Common myeloid progenitor, CD34-positive (primary cell): Measurements from ENCODE around the gene BRINP2.

Source experiments
- CTCF ChIA-PET: fragments of 350-600 bp; sonication (Branson Sonifier 250); formaldehyde crosslinking; loops from one replicate; lab custom pipeline; 2021; ENCODE audit warnings: antibody characterized with exemption; lab: Charles Lee
- POLR2A ChIA-PET: fragments of 350-600 bp; sonication (Branson Sonifier 250); formaldehyde crosslinking; loops from one replicate; lab custom pipeline; 2021; ENCODE audit warnings: antibody characterized with exemption; lab: Charles Lee
- DNase-seq, 3 donors: peaks; one replicate each; pipeline versions ENCODE4 v3.0.0 to v3.0.0-alpha.2; 2013
- H3K27ac ChIP-seq, 2 experiments: 1 replicate in 1 of 2; 2 replicates in 1 of 2; pipeline ENCODE4 v1.7.0; 2013; ENCODE audit warnings: inconsistent platforms in 2 of 2, low read length in 2 of 2, mild to moderate bottlenecking in 2 of 2, low read depth in 1 of 2, moderate library complexity in 1 of 2; ENCODE audit not compliant: severe bottlenecking in 2 of 2, insufficient read depth in 1 of 2, poor library complexity in 1 of 2
- H3K27me3 ChIP-seq, 5 experiments: replicated peaks in 2 of 5; 1 replicate in 3 of 5; 2 replicates in 2 of 5; pipeline versions ENCODE4 v1.6.1 to v1.7.0; 2013; ENCODE audit warnings: low read length in 4 of 5, mild to moderate bottlenecking in 2 of 5, moderate library complexity in 2 of 5, inconsistent platforms in 1 of 5; ENCODE audit not compliant: insufficient read depth in 5 of 5, control insufficient read depth in 4 of 5
- H3K36me3 ChIP-seq, 4 experiments: 1 replicate in 2 of 4; 2 replicates in 2 of 4; pipeline versions ENCODE4 v1.6.1 to v1.7.0; 2013; ENCODE audit warnings: low read length in 3 of 4, control low read depth in 1 of 4, mild to moderate bottlenecking in 1 of 4; ENCODE audit not compliant: control insufficient read depth in 4 of 4, insufficient read depth in 4 of 4
- H3K4me1 ChIP-seq, 4 experiments: 1 replicate in 3 of 4; 2 replicates in 1 of 4; pipeline versions ENCODE4 v1.6.1 to v1.7.1; 2013; ENCODE audit warnings: low read length in 3 of 4, mild to moderate bottlenecking in 3 of 4, control low read depth in 1 of 4, inconsistent platforms in 1 of 4, moderate library complexity in 1 of 4; ENCODE audit not compliant: control insufficient read depth in 4 of 4, insufficient read depth in 4 of 4; ENCODE audit errors: control extremely low read depth in 1 of 4
- H3K4me3 ChIP-seq, 7 experiments: 1 replicate in 4 of 7; 2 replicates in 3 of 7; pipeline versions ENCODE4 v1.5.1 to v1.7.0; 2013; ENCODE audit warnings: mild to moderate bottlenecking in 7 of 7, low read length in 6 of 7, moderate library complexity in 6 of 7, inconsistent platforms in 2 of 7, low read depth in 2 of 7, control low read depth in 1 of 7; ENCODE audit not compliant: insufficient read depth in 4 of 7, control insufficient read depth in 1 of 7; ENCODE audit errors: extremely low read depth in 1 of 7
- H3K9me3 ChIP-seq, 5 experiments: 1 replicate in 4 of 5; 2 replicates in 1 of 5; pipeline versions ENCODE4 v1.6.1 to v1.7.1; 2013; ENCODE audit warnings: low read length in 4 of 5, mild to moderate bottlenecking in 2 of 5, inconsistent platforms in 1 of 5, low read depth in 1 of 5, moderate library complexity in 1 of 5; ENCODE audit not compliant: control insufficient read depth in 4 of 5, insufficient read depth in 2 of 5; ENCODE audit errors: control extremely low read depth in 1 of 5
- WGBS: methylation state at CpG from one replicate; pipeline ENCODE4 v1.1.5; 2013; ENCODE audit not compliant: insufficient coverage; 5-methylcytosine and 5-hydroxymethylcytosine counted together

Gene BRINP2

DNA sequence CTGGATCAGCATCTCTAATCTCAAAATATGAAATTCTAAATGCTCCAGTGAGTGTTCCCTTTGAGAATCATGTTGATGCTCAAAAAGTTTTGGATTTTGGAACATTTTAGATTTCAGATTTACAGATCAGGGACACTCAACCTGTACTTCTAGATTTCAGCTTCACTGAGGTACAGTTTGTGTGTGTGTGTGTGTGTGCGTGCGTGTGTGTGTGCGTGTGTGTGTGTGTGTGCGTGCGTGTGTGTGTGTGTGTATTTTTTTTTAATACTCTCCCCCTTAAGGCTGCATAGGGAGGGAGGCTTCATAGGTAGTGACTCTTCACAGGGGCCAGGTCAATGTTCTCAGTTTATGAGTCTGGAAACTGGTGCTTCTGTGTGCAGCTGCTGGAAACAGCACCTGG lies 77.5 kb downstream of the BRINP2 start:
- Histone ChIP-seq H3K36me3 (no peaks in the 10 kb centered on the region), H3K27ac (no peak overlapping the region), H3K27me3 (no peaks in the 10 kb centered on the region), H3K4me1 (no peaks in the 10 kb centered on the region), H3K9me3 (no peaks in the 10 kb centered on the region), H3K4me3 (no peak overlapping the region)
- no CpG with 5 or more reads among the region's 5 CpGs for WGBS
- ChIA-PET CTCF (no interaction called here), POLR2A (no interaction called here)
- DNase-seq = no peak

DNA sequence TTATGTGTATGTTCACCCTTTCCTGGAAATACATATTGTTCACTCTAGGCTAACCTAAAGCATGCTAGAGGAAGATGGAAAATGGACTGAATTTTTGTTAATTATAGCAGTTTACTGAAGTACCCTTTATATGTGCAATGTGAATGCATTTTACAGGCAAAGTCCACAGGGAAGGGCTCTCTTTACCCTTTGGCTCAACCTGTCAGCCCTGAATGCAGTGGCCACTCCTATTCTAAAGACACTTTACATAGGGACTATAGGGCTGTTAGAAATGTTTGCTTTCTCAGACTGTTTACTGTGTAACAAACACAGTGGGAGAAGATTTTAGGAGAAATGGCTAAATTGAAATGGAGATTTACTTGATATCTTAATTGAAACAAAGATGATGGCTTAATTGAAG lies 78.5 kb downstream of the BRINP2 start:
- Histone ChIP-seq H3K9me3 (no peaks in the 10 kb centered on the region), H3K4me1 (no peaks in the 10 kb centered on the region), H3K4me3 (no peak overlapping the region), H3K27me3 (no peaks in the 10 kb centered on the region), H3K27ac (no peak overlapping the region), H3K36me3 (no peaks in the 10 kb centered on the region)
- no peak for DNase-seq
- POLR2A ChIA-PET = no interaction called here
- CTCF ChIA-PET = no interaction called here

DNA sequence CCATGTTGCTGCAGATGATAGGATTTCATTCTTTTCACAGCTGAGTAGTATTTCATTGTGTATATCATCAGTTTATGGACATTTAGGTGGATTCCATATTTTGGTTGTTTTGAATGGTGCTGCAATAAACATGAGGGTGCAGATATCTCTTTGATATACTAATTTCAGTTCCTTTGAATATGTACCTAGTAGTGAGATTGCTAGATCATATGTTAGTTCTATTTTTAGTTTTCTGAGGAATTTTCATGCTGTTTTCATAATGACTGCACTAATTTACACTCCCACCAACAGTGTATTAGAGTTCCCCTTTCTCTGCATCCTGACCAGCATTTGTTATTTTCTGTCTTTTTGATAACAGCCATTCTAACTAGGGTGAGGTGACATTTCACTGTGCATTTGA lies 82.1 kb downstream of the BRINP2 start:
- Histone ChIP-seq H3K27ac (no peak overlapping the region), H3K27me3 (no peaks in the 10 kb centered on the region), H3K4me3 (no peak overlapping the region), H3K36me3 (no peaks in the 10 kb centered on the region), H3K9me3 (no peaks in the 10 kb centered on the region), H3K4me1 (no peaks in the 10 kb centered on the region)
- CTCF ChIA-PET = no interaction called here
- POLR2A ChIA-PET = interaction anchor here (0.7 kb wide), 1 partner anchor 427 kb away, joined by 3 read pairs; no protein-coding TSS in a partner anchor
- no peak for DNase-seq

DNA sequence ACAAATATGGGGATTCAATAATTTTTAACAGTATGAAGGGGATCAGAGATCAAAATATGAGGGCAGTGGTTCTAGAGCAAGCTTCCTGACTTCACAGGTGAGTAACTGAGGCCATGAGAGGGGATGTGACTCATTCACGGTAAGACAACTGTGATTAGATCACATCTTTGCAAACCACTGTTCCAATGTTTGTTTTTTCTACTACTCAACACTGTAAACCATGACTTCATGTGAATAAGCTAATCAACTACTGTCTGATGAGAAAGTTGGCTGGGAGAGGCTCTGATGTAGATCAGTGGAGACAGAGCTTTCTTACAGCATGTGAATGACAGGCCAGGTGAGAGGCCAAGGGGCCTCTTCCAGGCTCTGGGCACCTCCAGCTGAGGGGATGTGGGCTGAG lies 84.7 kb downstream of the BRINP2 start:
- ChIA-PET CTCF (interaction anchor here (1.3 kb wide), 1 partner anchor 10 kb away, joined by 5 read pairs; no protein-coding TSS in a partner anchor), POLR2A (no interaction called here)
- Histone ChIP-seq H3K27me3 (no peaks in the 10 kb centered on the region), H3K9me3 (no peaks in the 10 kb centered on the region), H3K36me3 (no peaks in the 10 kb centered on the region), H3K4me1 (no peaks in the 10 kb centered on the region), H3K27ac (no peak overlapping the region), H3K4me3 (no peak overlapping the region)
- WGBS = no CpG with 5 or more reads among the region's 1 CpG
- no peak for DNase-seq

DNA sequence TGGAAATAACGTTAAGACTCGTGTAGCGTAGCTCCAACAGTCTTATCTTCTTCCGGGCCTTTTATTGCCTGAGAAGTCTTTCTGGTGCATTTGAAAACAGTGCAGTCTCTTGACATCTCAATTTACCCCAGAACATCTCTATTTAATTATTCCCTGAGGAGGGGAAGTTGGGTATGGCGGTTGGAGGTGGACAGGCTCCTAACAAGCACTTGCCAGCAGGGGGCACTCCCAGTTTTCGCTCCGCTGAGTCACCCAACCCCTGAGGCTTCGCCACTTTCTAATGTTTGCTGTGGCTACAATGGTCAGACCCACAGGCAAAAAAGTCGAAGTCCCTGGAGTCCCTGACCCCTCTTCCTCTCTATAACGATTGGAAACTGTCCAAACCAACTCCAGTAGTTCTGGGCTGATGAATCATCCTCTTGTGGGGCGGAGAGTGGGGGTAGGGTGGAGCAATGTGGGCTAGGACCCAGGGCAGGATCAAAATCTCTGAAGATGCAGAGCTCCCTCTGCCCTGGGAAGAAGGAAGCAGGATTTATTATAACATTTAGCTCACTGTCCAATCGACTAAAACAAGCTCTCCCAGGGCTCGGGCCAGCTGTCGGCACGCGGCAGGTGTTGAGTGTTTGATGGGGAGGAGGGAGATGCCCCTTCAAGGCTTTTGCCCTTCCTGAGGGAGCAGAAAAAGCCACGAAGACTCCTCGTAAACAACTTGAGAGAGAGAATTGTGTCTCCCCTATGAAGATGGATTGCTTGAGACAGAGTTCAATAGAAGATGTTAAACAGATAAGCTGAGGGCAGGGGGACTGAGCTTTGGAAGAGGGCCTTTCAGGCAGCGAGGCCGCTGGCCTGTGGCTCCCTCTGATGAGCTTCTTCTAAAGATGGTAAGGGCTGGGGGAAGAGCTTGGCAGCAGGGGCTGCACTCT lies 85.7 kb downstream of the BRINP2 start:
- CTCF ChIA-PET = interaction anchor here (1.4 kb wide), 1 partner anchor 689 kb away, joined by 4 read pairs; no protein-coding TSS in a partner anchor
- WGBS = 53% methylated on average over 17 of the region's 20 CpGs
- H3K4me1 ChIP-seq = no peaks in the 10 kb centered on the region

DNA sequence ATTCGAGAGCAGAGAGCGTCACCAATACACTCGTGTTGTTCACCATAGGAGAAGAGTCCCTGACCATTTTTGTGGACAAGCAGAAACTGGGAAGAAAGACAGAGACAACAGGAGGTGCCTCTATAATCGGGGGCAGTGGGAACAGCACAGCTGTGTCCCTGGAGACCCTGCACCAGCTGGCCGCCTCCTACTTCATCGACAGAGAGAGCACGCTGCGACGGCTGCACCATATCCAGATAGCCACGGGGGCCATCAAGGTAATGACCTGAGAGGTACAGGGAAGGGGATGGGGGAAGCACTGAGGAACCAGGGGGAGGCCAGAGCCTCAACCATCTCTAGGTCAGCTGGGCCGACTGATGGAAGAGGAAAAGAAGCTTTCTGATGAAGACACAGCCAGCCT lies 86.4 kb downstream of the BRINP2 start:
- Histone ChIP-seq H3K4me3 (no peak overlapping the region), H3K4me1 (no peaks in the 10 kb centered on the region), H3K27ac (no peak overlapping the region), H3K9me3 (no peaks in the 10 kb centered on the region), H3K27me3 (no peaks in the 10 kb centered on the region), H3K36me3 (no peaks in the 10 kb centered on the region)
- 90% methylated on average over 7 of the region's 11 CpGs for WGBS
- ChIA-PET POLR2A (interaction anchor here (0.6 kb wide), 1 partner anchor 230 kb away, joined by 3 read pairs; no protein-coding TSS in a partner anchor), CTCF (interaction anchor here (1.4 kb wide), 1 partner anchor 688 kb away, joined by 4 read pairs; no protein-coding TSS in a partner anchor)
- no peak for DNase-seq

More for the DNA sequence above, 85.7 kb downstream of the BRINP2 start:
- POLR2A ChIA-PET = interaction anchor here (0.6 kb wide), 1 partner anchor 229 kb away, joined by 3 read pairs; no protein-coding TSS in a partner anchor
- no peaks in the 10 kb centered on the region for H3K9me3 ChIP-seq
- no peaks in the 10 kb centered on the region for H3K27me3 ChIP-seq
- H3K27ac ChIP-seq = no peak overlapping the region
- H3K4me3 ChIP-seq = no peak overlapping the region
- DNase-seq = peak in 2 of 3 donors; percentile 6 to 19
- no peaks in the 10 kb centered on the region for H3K36me3 ChIP-seq

DNA sequence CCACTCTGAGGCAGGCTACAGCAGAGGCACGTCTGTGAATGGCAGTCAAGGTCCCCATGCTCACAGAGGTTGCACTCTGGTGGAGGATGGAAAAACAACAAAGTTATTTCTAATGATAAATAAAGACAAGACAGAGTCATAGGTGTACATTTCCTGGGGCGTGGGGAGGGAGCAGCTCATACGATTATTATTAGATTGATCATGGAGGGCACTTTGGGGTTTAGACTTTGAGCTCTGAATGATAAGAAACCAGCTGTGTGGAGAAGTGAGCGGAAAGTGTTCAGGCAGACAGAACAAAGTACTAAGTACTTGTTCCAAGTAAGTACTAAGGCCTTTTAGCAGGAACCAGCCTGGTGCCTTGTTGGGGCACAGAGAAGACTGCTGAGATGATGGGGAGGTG lies 86.8 kb downstream of the BRINP2 start:
- Histone ChIP-seq H3K4me3 (no peak overlapping the region), H3K4me1 (no peaks in the 10 kb centered on the region), H3K9me3 (no peaks in the 10 kb centered on the region), H3K27me3 (no peaks in the 10 kb centered on the region), H3K27ac (no peak overlapping the region), H3K36me3 (no peaks in the 10 kb centered on the region)
- DNase-seq = no peak
- WGBS = 89% methylated on average over 3 of the region's 4 CpGs
- ChIA-PET POLR2A (interaction anchor here (0.6 kb wide), 1 partner anchor 230 kb away, joined by 3 read pairs; no protein-coding TSS in a partner anchor), CTCF (interaction anchor here (1.4 kb wide), 1 partner anchor 688 kb away, joined by 4 read pairs; no protein-coding TSS in a partner anchor)
